Measurements from ENCODE around the gene VENTX.
A peak's percentile ranks its signal among the peaks of the same experiment; 100 is the strongest.

The VENTX gene

GRCh38 chr10:133275684-133276092, 38.0 kb downstream of the VENTX start:
- DNase-seq, result peak; percentile 68

GRCh38 chr10:133276100-133276434, 38.4 kb downstream of the VENTX start:
- no peak for DNase-seq

- DNase-seq, result peak; percentile 87
Observed at GRCh38 chr10:133276435-133277201, 39.0 kb downstream of the VENTX start, which contains the start of gene ADAM8. ADAM8 (minus strand) TSS chr10:133276868; CDS start chr10:133276817, 51 bp downstream.

GRCh38 chr10:133277277-133277992, 39.8 kb downstream of the VENTX start:
- no peak for DNase-seq

GRCh38 chr10:133277993-133278576, 40.4 kb downstream of the VENTX start:
- no peak for DNase-seq

- peak; percentile 59 for DNase-seq
Observed at GRCh38 chr10:133278577-133279265, 41.1 kb downstream of the VENTX start.

GRCh38 chr10:133279326-133280226, 41.9 kb downstream of the VENTX start:
- DNase-seq, result no peak

- no peak for DNase-seq
Observed at GRCh38 chr10:133280391-133281059, 42.9 kb downstream of the VENTX start.

- no peak for DNase-seq
Observed at GRCh38 chr10:133281084-133281483, 43.4 kb downstream of the VENTX start.

- no peak for DNase-seq
Observed at GRCh38 chr10:133281628-133282372, 44.1 kb downstream of the VENTX start.

GRCh38 chr10:133282846-133283390, 45.3 kb downstream of the VENTX start:
- DNase-seq, result no peak

- DNase-seq, result no peak
Observed at GRCh38 chr10:133283931-133284330, 46.3 kb downstream of the VENTX start.

- no peak for DNase-seq
Observed at GRCh38 chr10:133285217-133285616, 47.6 kb downstream of the VENTX start.

- no peak for DNase-seq
Observed at GRCh38 chr10:133286366-133286765, 48.7 kb downstream of the VENTX start.

GRCh38 chr10:133287832-133288500, 50.3 kb downstream of the VENTX start:
- no peak for DNase-seq

- DNase-seq, result no peak
Observed at GRCh38 chr10:133289761-133290160, 52.1 kb downstream of the VENTX start.
